Fibroblast of pulmonary artery (primary cell): ENCODE measurements around the gene ASTN2.

ENCODE experiments used
- DNase-seq: peaks from one replicate; pipeline ENCODE4 v3.0.0-alpha.2; 2010; ENCODE audit warnings: low read depth
- H3K4me3 ChIP-seq: replicated peaks from 2 replicates; pipeline ENCODE4 v1.5.1; 2011; ENCODE audit warnings: low read depth, mild to moderate bottlenecking, control low read depth, low read length, moderate library complexity
- TF ChIP-seq, protein P1 (sequence below): IDR thresholded peaks from 2 replicates; pipeline ENCODE4 v1.5.1; 2011; ENCODE audit warnings: mild to moderate bottlenecking, control low read depth, low read length, inconsistent platforms; ENCODE audit errors: missing control alignments

Gene ASTN2

DNA sequence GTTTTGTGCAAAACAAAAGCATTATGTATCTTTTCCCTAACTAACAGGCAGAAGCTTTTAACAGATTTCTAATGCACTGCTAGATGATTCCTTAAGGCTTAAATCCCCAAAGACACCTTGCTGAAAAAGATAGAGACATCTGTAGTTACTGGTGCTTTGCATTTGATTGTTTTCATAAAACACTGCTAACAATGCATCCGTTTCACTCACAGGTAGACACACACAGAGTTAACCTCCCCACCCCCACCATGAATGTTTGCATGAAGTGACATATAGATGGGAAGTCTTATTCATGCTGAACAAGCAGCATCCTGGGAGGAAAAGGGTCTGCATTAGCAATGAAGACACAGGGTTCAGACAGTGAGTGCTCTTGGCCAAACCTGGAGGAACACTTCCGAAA lies 100.9 kb downstream of the ASTN2 start:
- no peak overlapping the region for H3K4me3 ChIP-seq
- DNase-seq, result no peak
- TF ChIP-seq, protein P1, sequence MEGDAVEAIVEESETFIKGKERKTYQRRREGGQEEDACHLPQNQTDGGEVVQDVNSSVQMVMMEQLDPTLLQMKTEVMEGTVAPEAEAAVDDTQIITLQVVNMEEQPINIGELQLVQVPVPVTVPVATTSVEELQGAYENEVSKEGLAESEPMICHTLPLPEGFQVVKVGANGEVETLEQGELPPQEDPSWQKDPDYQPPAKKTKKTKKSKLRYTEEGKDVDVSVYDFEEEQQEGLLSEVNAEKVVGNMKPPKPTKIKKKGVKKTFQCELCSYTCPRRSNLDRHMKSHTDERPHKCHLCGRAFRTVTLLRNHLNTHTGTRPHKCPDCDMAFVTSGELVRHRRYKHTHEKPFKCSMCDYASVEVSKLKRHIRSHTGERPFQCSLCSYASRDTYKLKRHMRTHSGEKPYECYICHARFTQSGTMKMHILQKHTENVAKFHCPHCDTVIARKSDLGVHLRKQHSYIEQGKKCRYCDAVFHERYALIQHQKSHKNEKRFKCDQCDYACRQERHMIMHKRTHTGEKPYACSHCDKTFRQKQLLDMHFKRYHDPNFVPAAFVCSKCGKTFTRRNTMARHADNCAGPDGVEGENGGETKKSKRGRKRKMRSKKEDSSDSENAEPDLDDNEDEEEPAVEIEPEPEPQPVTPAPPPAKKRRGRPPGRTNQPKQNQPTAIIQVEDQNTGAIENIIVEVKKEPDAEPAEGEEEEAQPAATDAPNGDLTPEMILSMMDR, result no peak

DNA sequence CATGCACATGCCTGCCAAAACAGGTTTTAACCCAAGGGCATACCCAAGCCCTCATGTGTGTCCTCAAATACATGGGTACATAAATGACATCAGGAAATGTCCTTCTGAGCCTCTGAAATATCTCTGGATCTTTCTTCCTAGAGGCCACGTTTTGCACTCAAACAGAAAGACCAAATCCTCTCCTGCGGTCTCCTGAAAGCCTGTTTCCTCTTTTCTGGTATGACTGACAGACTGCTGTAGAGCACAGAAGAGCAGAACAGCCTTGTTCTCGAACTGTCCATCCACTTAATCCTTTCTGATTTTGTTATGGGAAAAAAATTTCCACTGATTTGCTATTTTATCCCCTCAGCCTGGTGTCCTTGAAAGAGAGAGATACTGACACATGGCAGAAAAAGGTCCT lies 107.2 kb downstream of the ASTN2 start:
- H3K4me3 ChIP-seq, result no peak overlapping the region
- DNase-seq, result no peak
- TF ChIP-seq, protein P1, result no peak

DNA sequence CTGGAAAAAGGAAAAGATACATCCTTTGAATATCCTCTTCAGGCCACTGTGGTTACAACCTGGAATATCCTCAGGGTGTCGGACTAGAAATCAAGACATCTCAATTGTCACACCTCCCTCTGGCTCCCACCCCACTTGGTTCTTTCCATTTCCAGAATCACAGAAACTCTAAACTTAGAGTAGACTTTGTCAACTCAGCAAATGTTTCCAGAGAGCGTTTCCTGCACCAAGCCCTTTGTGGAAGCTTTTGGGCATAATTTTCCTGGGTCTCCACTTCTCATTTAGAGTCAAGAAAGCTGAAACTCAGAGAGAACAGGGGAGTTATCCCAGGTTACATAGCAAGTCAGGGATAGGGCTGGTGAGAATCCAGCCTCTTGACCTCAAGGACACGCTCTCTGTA lies 108.8 kb downstream of the ASTN2 start:
- no peak for DNase-seq
- H3K4me3 ChIP-seq, result no peak overlapping the region
- TF ChIP-seq, protein P1, result no peak

DNA sequence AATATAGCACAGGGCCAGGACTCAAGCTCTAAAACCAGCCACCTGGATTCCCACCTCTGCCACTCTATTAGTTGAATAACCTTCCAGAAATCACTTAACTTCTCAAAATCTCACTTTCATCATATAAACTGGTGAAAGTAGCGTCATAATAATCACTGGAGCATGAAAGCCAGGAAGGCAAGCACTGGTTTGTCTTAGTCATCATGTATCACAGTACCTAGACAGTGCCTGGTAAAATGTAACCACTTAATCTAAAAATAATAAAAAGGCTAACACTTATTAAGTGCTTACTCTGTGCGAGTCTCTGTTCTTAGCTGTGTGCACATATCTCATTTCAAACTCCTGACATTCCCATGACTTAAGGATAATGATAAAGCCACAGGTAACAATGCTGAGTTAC lies 109.4 kb downstream of the ASTN2 start:
- no peak for DNase-seq
- TF ChIP-seq, protein P1, result no peak
- H3K4me3 ChIP-seq, result no peak overlapping the region

DNA sequence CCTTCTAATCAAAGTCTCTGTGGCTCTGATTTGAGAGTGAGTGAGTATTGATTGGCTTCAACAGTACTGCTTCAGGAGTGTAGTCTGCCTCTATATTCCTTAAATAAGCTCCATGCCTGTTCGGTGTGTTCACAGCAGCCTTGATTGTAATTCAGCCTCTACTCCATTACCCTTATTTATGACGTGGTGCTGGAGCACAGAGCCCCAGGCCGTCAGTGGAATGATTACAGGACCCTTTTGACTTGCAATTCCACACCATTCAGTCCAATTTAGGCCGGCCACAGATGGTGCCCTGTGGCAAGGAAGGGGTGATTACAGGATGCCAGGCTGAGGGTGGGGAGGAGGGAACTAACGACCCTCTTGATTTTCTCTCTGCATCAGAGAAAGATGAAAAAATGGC lies 110.3 kb downstream of the ASTN2 start:
- TF ChIP-seq, protein P1, result no peak
- H3K4me3 ChIP-seq, result no peak overlapping the region
- DNase-seq, result no peak

DNA sequence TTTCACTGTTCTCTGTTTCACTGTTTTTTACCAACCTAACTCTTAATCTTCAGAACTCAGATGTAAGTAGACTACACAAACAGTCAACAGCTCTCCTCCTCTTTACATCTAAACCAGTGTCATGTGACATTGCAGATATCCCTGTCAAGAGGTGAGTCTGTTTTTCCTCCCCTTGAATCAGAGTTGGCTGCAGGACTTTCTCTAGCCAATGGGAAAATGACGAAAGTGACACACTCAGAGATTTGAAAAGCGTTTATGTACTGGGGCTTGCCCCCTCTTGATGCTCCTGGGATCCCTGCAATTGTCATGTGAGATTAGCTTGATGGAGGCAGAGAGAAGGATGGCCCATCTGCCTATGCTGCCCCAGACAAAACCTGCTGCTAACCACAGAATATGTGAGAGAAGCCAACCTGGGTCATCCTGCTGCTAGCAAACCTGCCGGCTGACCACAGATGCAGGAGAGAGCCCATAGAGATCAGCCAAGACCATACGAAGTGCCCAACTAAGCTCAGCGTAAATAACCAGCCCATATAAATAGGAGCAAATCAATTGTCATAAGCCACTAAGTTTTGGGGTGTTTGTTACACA lies 111.1 kb downstream of the ASTN2 start:
- TF ChIP-seq, protein P1, result no peak
- H3K4me3 ChIP-seq, result no peak overlapping the region
- DNase-seq, result no peak

DNA sequence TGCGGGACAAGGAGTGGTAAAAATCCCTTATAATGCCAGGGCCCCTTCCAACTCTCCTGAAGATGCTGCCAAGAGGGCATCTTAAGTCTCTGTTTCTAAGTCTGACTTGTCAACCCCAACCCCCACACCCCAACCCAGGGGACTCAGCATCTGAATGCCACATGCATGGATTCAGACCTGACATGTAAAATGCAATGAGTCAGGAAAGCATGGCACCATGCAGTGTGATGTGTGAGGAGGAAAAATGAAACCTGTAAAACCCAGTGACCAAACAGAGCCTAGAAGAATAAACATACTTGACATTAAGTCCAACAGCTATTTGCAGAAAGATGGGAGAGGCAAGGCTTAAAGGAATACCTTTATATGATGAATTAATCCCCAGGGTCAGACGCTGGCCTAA lies 112.4 kb downstream of the ASTN2 start:
- TF ChIP-seq, protein P1, result no peak
- DNase-seq, result no peak
- H3K4me3 ChIP-seq, result no peak overlapping the region
